ENCODE results near the gene ZNF143. TPM values are rescaled to one million over a fixed set of nuclear protein-coding genes. Genes with fewer than 3 reads are reported as not detected.

Gene ZNF143
- total RNA-seq, 2 donors from 2014 or later: 34.6 to 44.4 TPM

- no peak overlapping the region for H3K27ac Mint-ChIP-seq
Observed at GRCh38 chr11:9527481-9528135, 66.8 kb downstream of the ZNF143 start.

GRCh38 chr11:9528136-9528501 is 67.3 kb downstream of the ZNF143 start:
- DNase-seq: no peak
- TF ChIP-seq CTCF (conservative IDR thresholded peaks at IDR 0.05): no peak
- no peaks in the 10 kb centered on the region for H3K27me3 ChIP-seq (ENCODE audit: control insufficient read depth, insufficient read depth, low read length, poor library complexity, severe bottlenecking)
- Mint-ChIP-seq H3K36me3 (ENCODE audit: low read depth) (peaks cover 31% of the 10 kb centered on the region), H3K27ac (no peak overlapping the region), H3K4me3 (no peak overlapping the region), H3K4me1 (peaks cover 10% of the 10 kb centered on the region), H3K27me3 (ENCODE audit: insufficient read depth) (no peaks in the 10 kb centered on the region), H3K9me3 (no peaks in the 10 kb centered on the region)
- peaks cover 28% of the 10 kb centered on the region for H3K36me3 ChIP-seq (ENCODE audit: control insufficient read depth, insufficient read depth, low read length)
- H3K4me3 ChIP-seq (ENCODE audit: low read length): no peak overlapping the region
- no peaks in the 10 kb centered on the region for H3K9me3 ChIP-seq (ENCODE audit: control insufficient read depth, low read length)
- WGBS, 2 experiments (ENCODE audit: insufficient coverage in 1 of 2, insufficient read length in 1 of 2): 100% methylated on average over 1 of the region's 1 CpG; no CpG with 5 or more reads in 1 of the 2 experiments
- no peak overlapping the region for H3K27ac ChIP-seq (ENCODE audit: low read depth, low read length)
- no peak overlapping the region for H3K9ac ChIP-seq (ENCODE audit: extremely low read depth, low read length, poor library complexity, severe bottlenecking)
- no peaks in the 10 kb centered on the region for H3K4me1 ChIP-seq (ENCODE audit: control insufficient read depth, insufficient read depth, low read length)

More at GRCh38 chr11:9527481-9528135, 66.8 kb downstream of the ZNF143 start:
- no peak overlapping the region for H3K9ac ChIP-seq (ENCODE audit: extremely low read depth, low read length, poor library complexity, severe bottlenecking)
- no peak for DNase-seq
- no peak overlapping the region for H3K4me3 ChIP-seq (ENCODE audit: low read length)
- peaks cover 34% of the 10 kb centered on the region for H3K36me3 Mint-ChIP-seq (ENCODE audit: low read depth)
- no peak for TF ChIP-seq CTCF (conservative IDR thresholded peaks at IDR 0.05)
- peaks cover 32% of the 10 kb centered on the region for H3K36me3 ChIP-seq (ENCODE audit: control insufficient read depth, insufficient read depth, low read length)
- no peaks in the 10 kb centered on the region for H3K27me3 Mint-ChIP-seq (ENCODE audit: insufficient read depth)
- H3K4me1 ChIP-seq (ENCODE audit: control insufficient read depth, insufficient read depth, low read length): no peaks in the 10 kb centered on the region
- no peaks in the 10 kb centered on the region for H3K9me3 Mint-ChIP-seq
- no peaks in the 10 kb centered on the region for H3K9me3 ChIP-seq (ENCODE audit: control insufficient read depth, low read length)
- H3K27me3 ChIP-seq (ENCODE audit: control insufficient read depth, insufficient read depth, low read length, poor library complexity, severe bottlenecking): no peaks in the 10 kb centered on the region
- H3K4me1 Mint-ChIP-seq: peaks cover 8% of the 10 kb centered on the region
- 82 to 95% methylated on average over 4 to 8 of the region's 8 CpGs for WGBS, 2 experiments (ENCODE audit: insufficient coverage in 1 of 2, insufficient read length in 1 of 2)
- H3K4me3 Mint-ChIP-seq: no peak overlapping the region
- H3K27ac ChIP-seq (ENCODE audit: low read depth, low read length): peak overlapping the region; percentile 59

- 87 to 91% methylated on average over 4 to 11 of the region's 12 CpGs for WGBS, 2 experiments (ENCODE audit: insufficient coverage in 1 of 2, insufficient read length in 1 of 2)
- Histone ChIP-seq H3K27me3 (ENCODE audit: control insufficient read depth, insufficient read depth, low read length, poor library complexity, severe bottlenecking) (no peaks in the 10 kb centered on the region), H3K4me1 (ENCODE audit: control insufficient read depth, insufficient read depth, low read length) (no peaks in the 10 kb centered on the region), H3K4me3 (ENCODE audit: low read length) (no peak overlapping the region), H3K9ac (ENCODE audit: extremely low read depth, low read length, poor library complexity, severe bottlenecking) (no peak overlapping the region), H3K9me3 (ENCODE audit: control insufficient read depth, low read length) (no peaks in the 10 kb centered on the region), H3K36me3 (ENCODE audit: control insufficient read depth, insufficient read depth, low read length) (peaks cover 26% of the 10 kb centered on the region), H3K27ac (ENCODE audit: low read depth, low read length) (no peak overlapping the region)
- TF ChIP-seq CTCF (conservative IDR thresholded peaks at IDR 0.05): no peak
- no peak overlapping the region for H3K4me3 Mint-ChIP-seq
- DNase-seq: no peak
- peaks cover 29% of the 10 kb centered on the region for H3K36me3 Mint-ChIP-seq (ENCODE audit: low read depth)
- H3K4me1 Mint-ChIP-seq: peaks cover 16% of the 10 kb centered on the region
- no peaks in the 10 kb centered on the region for H3K27me3 Mint-ChIP-seq (ENCODE audit: insufficient read depth)
- H3K27ac Mint-ChIP-seq: no peak overlapping the region
- no peaks in the 10 kb centered on the region for H3K9me3 Mint-ChIP-seq
Observed at GRCh38 chr11:9528573-9529333, 67.9 kb downstream of the ZNF143 start.
